ENCODE measurements around the gene CFAP221. TPM values are rescaled to one million over a fixed set of nuclear protein-coding genes. Genes with fewer than 3 reads are reported as not detected.

CFAP221 gene
- total RNA-seq, 2 experiments from 2014 or later, result not detected

GRCh38 chr2:119694845-119695521 is 150.7 kb downstream of the CFAP221 start:
- H3K36me3 Mint-ChIP-seq (ENCODE audit: low read depth), result peaks cover 3% of the 10 kb centered on the region
- POLR2A ChIA-PET, result interaction anchor here (1.5 kb wide), 1 partner anchor 16 kb away, joined by 4 read pairs; the partner anchor contains the start of gene TMEM177
- peak overlapping the region; percentile 9 for H3K27ac Mint-ChIP-seq
- ATAC-seq (peak; percentile 35), DNase-seq (peak; percentile 25)
- peak overlapping the region; percentile 15 for H3K4me3 Mint-ChIP-seq
- peaks cover 47% of the 10 kb centered on the region for H3K4me1 Mint-ChIP-seq
- CTCF ChIA-PET, result interaction anchor here (0.7 to 1.2 kb wide), 3 partner anchors 58 to 482 kb away, joined by 3 to 4 read pairs (median 3); no protein-coding TSS in a partner anchor
- H3K9me3 Mint-ChIP-seq (ENCODE audit: low read depth), result no peaks in the 10 kb centered on the region
- no peaks in the 10 kb centered on the region for H3K27me3 Mint-ChIP-seq
- intact Hi-C loops (cut with DNase I, micrococcal nuclease), result no loop called here

GRCh38 chr2:119696005-119696404 is 151.8 kb downstream of the CFAP221 start:
- DNase-seq, result no peak
- Mint-ChIP-seq H3K4me3 (no peak overlapping the region), H3K36me3 (ENCODE audit: low read depth) (peaks cover 3% of the 10 kb centered on the region), H3K9me3 (ENCODE audit: low read depth) (no peaks in the 10 kb centered on the region), H3K27ac (no peak overlapping the region), H3K4me1 (peaks cover 47% of the 10 kb centered on the region), H3K27me3 (no peaks in the 10 kb centered on the region)
- ChIA-PET POLR2A (interaction anchor here (1.5 kb wide), 1 partner anchor 17 kb away, joined by 4 read pairs; the partner anchor contains the start of gene TMEM177), CTCF (interaction anchor here (0.7 kb wide), 1 partner anchor 54 kb away, joined by 3 read pairs; no protein-coding TSS in a partner anchor)
- intact Hi-C loops (cut with DNase I, micrococcal nuclease), result no loop called here
- ATAC-seq, result no peak

GRCh38 chr2:119696494-119697030 is 152.3 kb downstream of the CFAP221 start:
- H3K27me3 Mint-ChIP-seq, result no peaks in the 10 kb centered on the region
- ChIA-PET POLR2A (no interaction called here), CTCF (interaction anchor here (0.7 to 1.5 kb wide), 3 partner anchors 18 to 478 kb away, joined by 3 to 5 read pairs (median 4); partner anchors contain the start of gene TMEM177)
- H3K36me3 Mint-ChIP-seq (ENCODE audit: low read depth), result peaks cover 3% of the 10 kb centered on the region
- intact Hi-C loops (cut with DNase I, micrococcal nuclease), result no loop called here
- no peak overlapping the region for H3K27ac Mint-ChIP-seq
- no peak for DNase-seq
- no peak overlapping the region for H3K4me3 Mint-ChIP-seq
- peaks cover 47% of the 10 kb centered on the region for H3K4me1 Mint-ChIP-seq
- H3K9me3 Mint-ChIP-seq (ENCODE audit: low read depth), result no peaks in the 10 kb centered on the region
- no peak for ATAC-seq

GRCh38 chr2:119697290-119698020 is 153.2 kb downstream of the CFAP221 start:
- ATAC-seq, result peak; percentile 91
- CTCF ChIA-PET, result interaction anchor here (0.7 to 1.5 kb wide), 6 partner anchors 15 to 477 kb away, joined by 3 to 5 read pairs (median 4); partner anchors contain the start of gene TMEM177

GRCh38 chr2:119698246-119698645 is 154.0 kb downstream of the CFAP221 start:
- Mint-ChIP-seq H3K9me3 (ENCODE audit: low read depth) (no peaks in the 10 kb centered on the region), H3K27me3 (no peaks in the 10 kb centered on the region), H3K4me1 (peaks cover 50% of the 10 kb centered on the region), H3K27ac (no peak overlapping the region), H3K4me3 (no peak overlapping the region), H3K36me3 (ENCODE audit: low read depth) (no peaks in the 10 kb centered on the region)
- ATAC-seq, result no peak
- ChIA-PET CTCF (interaction anchor here (0.9 to 1.5 kb wide), 5 partner anchors 16 to 477 kb away, joined by 3 to 5 read pairs (median 4); partner anchors contain the start of gene TMEM177), POLR2A (interaction anchor here (0.7 kb wide), 1 partner anchor 76 kb away, joined by 3 read pairs; no protein-coding TSS in a partner anchor)
- DNase-seq, result no peak
- intact Hi-C loops (cut with DNase I, micrococcal nuclease), result no loop called here

More at GRCh38 chr2:119697290-119698020, 153.2 kb downstream of the CFAP221 start:
- intact Hi-C loops (cut with DNase I, micrococcal nuclease), result no loop called here
- Mint-ChIP-seq H3K27ac (peak overlapping the region; percentile 2), H3K4me3 (peak overlapping the region; percentile 1), H3K36me3 (ENCODE audit: low read depth) (no peaks in the 10 kb centered on the region), H3K4me1 (peaks cover 47% of the 10 kb centered on the region), H3K27me3 (no peaks in the 10 kb centered on the region), H3K9me3 (ENCODE audit: low read depth) (no peaks in the 10 kb centered on the region)
- POLR2A ChIA-PET, result interaction anchor here (0.7 kb wide), 1 partner anchor 77 kb away, joined by 3 read pairs; no protein-coding TSS in a partner anchor
- peak; percentile 56 for DNase-seq

GRCh38 chr2:119699016-119699606 is 154.9 kb downstream of the CFAP221 start:
- Mint-ChIP-seq H3K4me1 (peaks cover 48% of the 10 kb centered on the region), H3K27ac (no peak overlapping the region), H3K36me3 (ENCODE audit: low read depth) (no peaks in the 10 kb centered on the region), H3K27me3 (no peaks in the 10 kb centered on the region), H3K4me3 (no peak overlapping the region), H3K9me3 (ENCODE audit: low read depth) (no peaks in the 10 kb centered on the region)
- ATAC-seq, result no peak
- ChIA-PET CTCF (interaction anchor here (0.7 to 1.1 kb wide), 3 partner anchors 69 to 982 kb away, joined by 3 to 4 read pairs (median 3); no protein-coding TSS in a partner anchor), POLR2A (no interaction called here)
- no peak for DNase-seq
- intact Hi-C loops (cut with DNase I, micrococcal nuclease), result no loop called here

- ATAC-seq (no peak), DNase-seq (no peak)
Measured at GRCh38 chr2:119700866-119701265, 156.6 kb downstream of the CFAP221 start.

GRCh38 chr2:119701352-119701751 is 157.1 kb downstream of the CFAP221 start:
- Mint-ChIP-seq H3K9me3 (ENCODE audit: low read depth) (peaks cover 3% of the 10 kb centered on the region), H3K27ac (peak overlapping the region; percentile 37), H3K4me1 (peaks cover 37% of the 10 kb centered on the region), H3K4me3 (no peak overlapping the region), H3K36me3 (ENCODE audit: low read depth) (no peaks in the 10 kb centered on the region), H3K27me3 (no peaks in the 10 kb centered on the region)
- POLR2A ChIA-PET, result no interaction called here
- CTCF ChIA-PET, result interaction anchor here (0.9 to 1.5 kb wide), 5 partner anchors 10 to 474 kb away, joined by 3 to 5 read pairs (median 4); no protein-coding TSS in a partner anchor
- no peak for DNase-seq
- intact Hi-C loops (cut with DNase I, micrococcal nuclease), result loop anchor here (5.0 to 10.0 kb wide), 3 partner anchors 56 to 531 kb away; partner anchors contain the start of genes EPB41L5 (in 1 of the 2) and PTPN4 (in 1 of the 2)
- ATAC-seq, result no peak

More at GRCh38 chr2:119700866-119701265, 156.6 kb downstream of the CFAP221 start:
- Mint-ChIP-seq H3K4me1 (peaks cover 42% of the 10 kb centered on the region), H3K4me3 (no peak overlapping the region), H3K27me3 (no peaks in the 10 kb centered on the region), H3K27ac (peak overlapping the region; percentile 37), H3K9me3 (ENCODE audit: low read depth) (peaks cover 3% of the 10 kb centered on the region), H3K36me3 (ENCODE audit: low read depth) (no peaks in the 10 kb centered on the region)
- POLR2A ChIA-PET, result no interaction called here
- CTCF ChIA-PET, result interaction anchor here (1.3 to 1.5 kb wide), 2 partner anchors 9 to 56 kb away, joined by 4 read pairs; no protein-coding TSS in a partner anchor
- intact Hi-C loops (cut with DNase I, micrococcal nuclease), result loop anchor here (5.0 to 10.0 kb wide), 3 partner anchors 56 to 531 kb away; partner anchors contain the start of genes EPB41L5 (in 1 of the 2) and PTPN4 (in 1 of the 2)

- Mint-ChIP-seq H3K9me3 (ENCODE audit: low read depth) (peaks cover 3% of the 10 kb centered on the region), H3K4me3 (no peak overlapping the region), H3K36me3 (ENCODE audit: low read depth) (no peaks in the 10 kb centered on the region), H3K27ac (no peak overlapping the region), H3K27me3 (no peaks in the 10 kb centered on the region), H3K4me1 (peaks cover 27% of the 10 kb centered on the region)
- no peak for ATAC-seq
- DNase-seq, result no peak
- ChIA-PET POLR2A (no interaction called here), CTCF (interaction anchor here (0.7 to 3.8 kb wide), 19 partner anchors 11 to 978 kb away, joined by 3 to 36 read pairs (median 3); partner anchors contain the start of gene TMEM177)
- intact Hi-C loops (cut with DNase I, micrococcal nuclease), result loop anchor here (1.0 to 10.0 kb wide), 7 partner anchors 55 to 610 kb away; partner anchors contain the start of genes EPB41L5 (in 2 of the 2) and PTPN4 (in 1 of the 2)
Measured at GRCh38 chr2:119702203-119702917, 158.1 kb downstream of the CFAP221 start.

GRCh38 chr2:119702918-119703401 is 158.7 kb downstream of the CFAP221 start:
- Mint-ChIP-seq H3K4me1 (peaks cover 21% of the 10 kb centered on the region), H3K27me3 (no peaks in the 10 kb centered on the region), H3K36me3 (ENCODE audit: low read depth) (no peaks in the 10 kb centered on the region), H3K27ac (no peak overlapping the region), H3K9me3 (ENCODE audit: low read depth) (peaks cover 3% of the 10 kb centered on the region), H3K4me3 (no peak overlapping the region)
- peak; percentile 82 for DNase-seq
- ChIA-PET CTCF (interaction anchor here (0.6 to 3.8 kb wide), 22 partner anchors 11 to 1033 kb away, joined by 3 to 36 read pairs (median 4); partner anchors contain the start of gene TMEM177), POLR2A (no interaction called here)
- intact Hi-C loops (cut with DNase I, micrococcal nuclease), result loop anchor here (1.0 to 10.0 kb wide), 10 partner anchors 54 to 610 kb away; partner anchors contain the start of genes EPB41L5 (in 2 of the 2) and PTPN4 (in 1 of the 2)
- ATAC-seq, result peak; percentile 81

Measured in activated CD4-positive, alpha-beta T cell treated with anti-CD3 and anti-CD28 coated beads for 36 hours (primary cell).